ENCODE data around the gene ZNF518A. TPM values are rescaled to one million over a fixed set of nuclear protein-coding genes. Genes with fewer than 3 reads are reported as not detected.

The ZNF518A gene
- total and polyA plus RNA-seq, 9 of the 15 experiments (the other 6 are each of a cell fraction or from before 2014, with no cell fraction given): 6.3 to 30.0 (median 17.4) TPM

DNA sequence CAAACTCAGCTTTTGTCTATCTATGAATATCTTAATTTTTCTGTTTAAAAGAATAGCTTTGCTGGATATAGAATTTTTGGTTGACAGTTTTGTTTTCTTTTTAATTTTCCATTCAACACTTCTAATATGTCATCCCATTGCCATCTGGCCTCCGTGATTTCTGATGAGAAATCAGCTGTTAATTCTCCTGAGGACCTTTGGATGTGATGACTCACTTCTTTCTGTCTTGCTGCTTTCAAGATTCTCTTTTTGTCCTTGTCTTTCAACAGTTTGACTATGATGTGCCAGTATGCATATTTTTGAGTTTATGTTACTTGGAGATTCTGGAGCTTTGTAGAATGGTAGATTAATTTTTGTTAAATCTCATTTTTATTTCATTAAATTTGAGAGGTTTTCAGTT is 38.4 kb downstream of the ZNF518A start:
- H3K4me2 ChIP-seq (ENCODE audit: insufficient read depth, low read length): no peak overlapping the region
- no peaks in the 10 kb centered on the region for H3K36me3 ChIP-seq (ENCODE audit: control insufficient read depth, insufficient read depth, low read length)
- FAIRE-seq (no peak), ATAC-seq (no peak), DNase-seq (ENCODE audit: extremely low read depth in 1 of 4, low spot score in 3 of 4) (peak in 1 of 4 experiments; percentile 8)
- no peak overlapping the region for H3K27ac ChIP-seq (ENCODE audit: extremely low read depth, low read depth, low read length)
- no peaks in the 10 kb centered on the region for H3K27me3 ChIP-seq (ENCODE audit: control insufficient read depth in 2 of 2, insufficient read depth in 2 of 2, low read length in 2 of 2)
- no peak overlapping the region for H3K4me3 ChIP-seq
- in situ Hi-C loops (cut with MboI) (no loop called here), intact Hi-C loops (cut with micrococcal nuclease) (no loop called here)
- no peaks in the 10 kb centered on the region for H4K20me1 ChIP-seq (replicated peaks; ENCODE audit: control insufficient read depth, insufficient read depth, low read length)
- no peaks in the 10 kb centered on the region for H3K4me1 ChIP-seq (replicated peaks in 1 of 2; ENCODE audit: control insufficient read depth in 2 of 2, insufficient read depth in 2 of 2, low read length in 2 of 2)
- H3K9ac ChIP-seq (ENCODE audit: insufficient read depth in 1 of 2, low read depth in 2 of 2, low read length in 2 of 2): no peak overlapping the region
- CTCF ChIA-PET (ENCODE audit: low intra/inter-chr PET ratio): no interaction called here
- 16% methylated on average over 1 of the region's 1 CpG for WGBS (ENCODE audit: insufficient coverage, low coverage, missing lambda C conversion rate)
- POLR2A ChIA-PET: interaction anchor here (0.7 kb wide), 2 partner anchors 277 to 342 kb away, joined by 3 read pairs; no protein-coding TSS in a partner anchor
- H2AFZ ChIP-seq (ENCODE audit: low read depth, low read length): no peak overlapping the region
- no peaks in the 10 kb centered on the region for H3K79me2 ChIP-seq (ENCODE audit: control insufficient read depth, insufficient read depth, low read length)
- H3K9me1 ChIP-seq (ENCODE audit: control insufficient read depth, insufficient read depth, low read length): no peaks in the 10 kb centered on the region
- BruUV-seq (replicated peaks): no TSS peak
- no peaks in the 10 kb centered on the region for H3K9me3 ChIP-seq (replicated peaks; ENCODE audit: control insufficient read depth, insufficient read depth, low read depth, low read length)
- TF ChIP-seq JUND (IDR thresholded peaks at IDR 0.05; ENCODE audit: borderline replicate concordance, low read depth, low read length): 0 out of 2 replicates have a peak, but pooled peaks have one; percentile 40
- TF ChIP-seq JUND (tag; IDR thresholded peaks at IDR 0.05; ENCODE audit: borderline replicate concordance, low read depth, low read length): peak; percentile 31; the same call in 1 of the 3 replicates
- no peak for TF ChIP-seq HMG20A (CRISPR knock-in tag; conservative IDR thresholded peaks at IDR 0.05)
- TF ChIP-seq C11orf30 (IDR thresholded peaks at IDR 0.05; ENCODE audit: low read depth): no peak
- TF ChIP-seq XRCC4 (IDR thresholded peaks at IDR 0.05; ENCODE audit: extremely low read depth, insufficient read depth, insufficient read length): no peak
- TF ChIP-seq, protein P1, sequence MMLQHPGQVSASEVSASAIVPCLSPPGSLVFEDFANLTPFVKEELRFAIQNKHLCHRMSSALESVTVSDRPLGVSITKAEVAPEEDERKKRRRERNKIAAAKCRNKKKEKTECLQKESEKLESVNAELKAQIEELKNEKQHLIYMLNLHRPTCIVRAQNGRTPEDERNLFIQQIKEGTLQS (IDR thresholded peaks at IDR 0.05): peak; percentile 66; the same call in 1 of the 2 replicates
- TF ChIP-seq, protein P1 (CRISPR knock-in tag; conservative IDR thresholded peaks at IDR 0.05): no peak
- no peak for TF ChIP-seq XRCC3 (IDR thresholded peaks at IDR 0.05)
- no peak for TF ChIP-seq SIN3A (IDR thresholded peaks at IDR 0.05; ENCODE audit: borderline replicate concordance in 2 of 2, control insufficient read depth in 1 of 2, low read depth in 2 of 2, low read length in 2 of 2)
- TF ChIP-seq NFYB (IDR thresholded peaks at IDR 0.05; ENCODE audit: extremely low read depth, insufficient read length): no peak
- peak in 1 of 2 experiments; percentile 59; a peak in 1 of 3 replicates for TF ChIP-seq CBX3 (IDR thresholded peaks at IDR 0.05; ENCODE audit: borderline replicate concordance in 1 of 2, low read length in 2 of 2)
- TF ChIP-seq PRPF4 (IDR thresholded peaks at IDR 0.05; ENCODE audit: insufficient read depth, low read depth, low read length, poor library complexity, severe bottlenecking): no peak
- no peak for TF ChIP-seq NBN (IDR thresholded peaks at IDR 0.05; ENCODE audit: low read depth)
- no peak for TF ChIP-seq MEF2D (tag; conservative IDR thresholded peaks at IDR 0.05; ENCODE audit: low read depth)
- TF ChIP-seq SOX6 (IDR thresholded peaks at IDR 0.05): no peak
- no peak for TF ChIP-seq BHLHE40 (IDR thresholded peaks at IDR 0.05; ENCODE audit: low read length)
- TF ChIP-seq BCL6 (CRISPR knock-in tag; IDR thresholded peaks at IDR 0.05): no peak
